GM12878 (cell line): ENCODE data around the gene ADAM33. TPM values are rescaled to one million over a fixed set of nuclear protein-coding genes. Genes with fewer than 3 reads are reported as not detected.

Experiments used
- ATAC-seq: fragments of 200-7000 bp; cut with Tn5 transposase; 3 replicates; pipeline ENCODE4 v1.9.1; 2020; ENCODE audit warnings: mild to moderate bottlenecking, moderate library complexity
- BruUV-seq: library from RNA; stranded (reverse); fragments of 400-500 nt; replicated peaks from 2 replicates; lab custom pipeline; 2021; lab: Mats Ljungman, UMichigan
- CTCF ChIA-PET: fragments of 300-600 bp; sonication (Branson Sonifier 250); formaldehyde crosslinking; extraction: SDS; loops from one replicate; lab custom pipeline; 2021; ENCODE audit warnings: inconsistent platforms; lab: Yijun Ruan, JAX
- POLR2A ChIA-PET: fragments of 350-600 bp; formaldehyde crosslinking; extraction: SDS; loops from one replicate; lab custom pipeline; 2021; ENCODE audit warnings: inconsistent platforms; lab: Charles Lee
- RAD21 ChIA-PET: fragments of 300-600 bp; sonication (Branson Sonifier 250); formaldehyde crosslinking; loops from one replicate; lab custom pipeline; 2023; ENCODE audit warnings: antibody characterized with exemption; ENCODE audit not compliant: unreplicated experiment; lab: Charles Lee
- SMC1A ChIA-PET: fragments of 300-600 bp; sonication (Branson Sonifier 250); formaldehyde crosslinking; loops from one replicate; lab custom pipeline; 2023; ENCODE audit not compliant: unreplicated experiment, uncharacterized antibody; lab: Charles Lee
- DNase-seq: peaks from one replicate; pipeline ENCODE4 v3.0.0-alpha.2; 2011; ENCODE audit warnings: low read depth, low spot score
- FAIRE-seq: peaks from 3 replicates; lab custom pipeline; 2011; peaks lifted over from hg19 to GRCh38; lab: Jason Lieb, UNC
- H2AFZ ChIP-seq: 2 replicates; pipeline ENCODE4 v1.6.0; 2011; ENCODE audit warnings: low read depth, low read length, control low read depth; ENCODE audit not compliant: control insufficient read depth
- H3K27ac ChIP-seq: 2 replicates; pipeline ENCODE4 v1.5.1; 2011; ENCODE audit warnings: control low read depth; ENCODE audit not compliant: control insufficient read depth, insufficient read depth
- H3K27me3 ChIP-seq, 2 experiments: replicated peaks in 1 of 2; 2 replicates each; pipeline versions ENCODE4 v1.6.0 to v1.6.1; 2011; ENCODE audit warnings: low read length in 1 of 2; ENCODE audit not compliant: control insufficient read depth in 2 of 2, insufficient read depth in 2 of 2
- H3K36me3 ChIP-seq, 2 experiments: 2 replicates each; pipeline ENCODE4 v1.5.1; 2011; ENCODE audit warnings: low read length in 1 of 2; ENCODE audit not compliant: control insufficient read depth in 2 of 2, insufficient read depth in 2 of 2
- H3K4me1 ChIP-seq: 2 replicates; pipeline ENCODE4 v1.6.1; 2011; ENCODE audit warnings: mild to moderate bottlenecking, low read length, moderate library complexity, mixed read lengths; ENCODE audit not compliant: control insufficient read depth, insufficient read depth
- H3K4me2 ChIP-seq: 2 replicates; pipeline ENCODE4 v1.6.0; 2011; ENCODE audit warnings: control low read depth; ENCODE audit not compliant: control insufficient read depth, insufficient read depth
- H3K4me3 ChIP-seq: fragments of 200-600 bp; sonication (generic); 2 replicates; pipeline ENCODE4 v1.5.1; 2016
- H3K79me2 ChIP-seq: 2 replicates; pipeline ENCODE4 v1.6.0; 2011; ENCODE audit warnings: low read length; ENCODE audit not compliant: control insufficient read depth, insufficient read depth
- H3K9ac ChIP-seq: 2 replicates; pipeline ENCODE4 v1.8.0; 2011; ENCODE audit warnings: low read length, control low read depth, mixed read lengths; ENCODE audit not compliant: control insufficient read depth, insufficient read depth
- H3K9me3 ChIP-seq: replicated peaks from 3 replicates; pipeline ENCODE4 v1.5.1; 2011; ENCODE audit warnings: mild to moderate bottlenecking, low read length; ENCODE audit not compliant: control insufficient read depth, insufficient read depth
- H4K20me1 ChIP-seq: 2 replicates; pipeline ENCODE4 v1.6.0; 2011; ENCODE audit not compliant: control insufficient read depth, insufficient read depth
- CHD1 ChIP-seq: IDR thresholded peaks from 2 replicates; pipeline ENCODE4 v1.6.1; 2012; ENCODE audit warnings: low read depth, low read length, improper control_type of control experiment
- CREM ChIP-seq: IDR thresholded peaks from 2 replicates; pipeline ENCODE4 v1.6.1; 2014; ENCODE audit warnings: antibody characterized with exemption, low read depth
- POLR2AphosphoS2 ChIP-seq: IDR thresholded peaks from 2 replicates; pipeline ENCODE4 v1.6.1; 2011; ENCODE audit warnings: low read depth, mild to moderate bottlenecking, low read length, improper control_type of control experiment, moderate library complexity
- SMAD5 ChIP-seq: IDR thresholded peaks from 2 replicates; pipeline ENCODE4 v1.6.1; 2016; ENCODE audit warnings: antibody characterized with exemption, low read depth
- SP1 ChIP-seq: IDR thresholded peaks from one replicate; pipeline ENCODE4 v1.6.1; 2011; ENCODE audit warnings: low read depth, low read length
- TCF12 ChIP-seq: IDR thresholded peaks from 2 replicates; pipeline ENCODE4 v1.6.1; 2011; ENCODE audit warnings: low read depth, mild to moderate bottlenecking, low read length
- TCF3 ChIP-seq: IDR thresholded peaks from 2 replicates; pipeline ENCODE4 v1.6.1; 2012; ENCODE audit warnings: low read depth, mild to moderate bottlenecking, low read length, borderline replicate concordance; ENCODE audit not compliant: insufficient read depth
- WGBS: methylation state at CpG from one replicate; pipeline ENCODE4 v1.1.6; 2016; ENCODE audit warnings: low lambda C conversion rate; ENCODE audit not compliant: insufficient replicate concordance, insufficient coverage; ENCODE audit errors: missing lambda C conversion rate; 5-methylcytosine and 5-hydroxymethylcytosine counted together
- in situ Hi-C: fragments of 300-500 bp; cut with MboI; formaldehyde crosslinking; loops from 9 replicates; pipeline ENCODE4 v1.14.3; 2018; ENCODE audit warnings: mixed read lengths
- intact Hi-C: fragments of 100-400 bp; cut with micrococcal nuclease; formaldehyde crosslinking; loops from one replicate; pipeline ENCODE4 v1.14.2; 2022; ENCODE audit not compliant: unreplicated experiment
- polyA plus RNA-seq, 11 experiments: library from polyadenylated mRNA; depleted of rRNA in 4 of 11; unstranded in 6 of 11; stranded (reverse) in 5 of 11; fragments of >200 nt; fragmentation: Nextera tagmentation in 4 of 11; fragmentation: Illumina TruSeq in 1 of 11; extraction: Ambion mirVana in 4 of 11; extraction: Trizol in 1 of 11; gene quantifications; 1 replicate in 1 of 11; 2 replicates in 10 of 11; pipeline versions ENCODE4 v1.2.1 to v1.2.3, GENCODE V29; 2011 to 2016; ENCODE audit warnings: inconsistent platforms in 2 of 11, missing spikeins in 2 of 11, low read depth in 1 of 11
- total RNA-seq, 4 experiments: library from RNA; depleted of rRNA in 3 of 4; stranded (reverse); fragments of >200 nt in 3 of 4; fragmentation: Illumina TruSeq in 1 of 4; extraction: Trizol in 1 of 4; gene quantifications; 2 replicates each; pipeline versions ENCODE4 v1.2.1 to v1.2.3, GENCODE V29; 2013 to 2021
- TF ChIP-seq, protein P1 (sequence below): fragments of 150-350 bp; IDR thresholded peaks from 2 replicates; pipeline ENCODE4 v1.6.1; 2016; ENCODE audit warnings: low read depth, low read length
- TF ChIP-seq, protein P2 (sequence below): IDR thresholded peaks from 2 replicates; pipeline ENCODE4 v1.6.1; 2012; ENCODE audit warnings: mild to moderate bottlenecking, low read depth, low read length
- TF ChIP-seq, protein P3 (sequence below): IDR thresholded peaks from 2 replicates; pipeline ENCODE4 v1.6.1; 2011; ENCODE audit warnings: borderline replicate concordance, low read depth, mild to moderate bottlenecking, moderate library complexity, low read length; ENCODE audit not compliant: insufficient read depth, poor library complexity, severe bottlenecking

ADAM33 gene
- total and polyA plus RNA-seq, 10 of the 15 experiments (the other 5 are each of a cell fraction or from before 2014, with no cell fraction given): not detected

GRCh38 chr20:3627476-3627875 is 54.3 kb downstream of the ADAM33 start:
- RAD21 ChIA-PET: no interaction called here
- BruUV-seq: no TSS peak
- Histone ChIP-seq H3K9me3 (no peaks in the 10 kb centered on the region), H3K27me3 (no peaks in the 10 kb centered on the region), H4K20me1 (no peaks in the 10 kb centered on the region), H3K4me2 (no peak overlapping the region), H3K4me3 (no peak overlapping the region), H3K4me1 (no peaks in the 10 kb centered on the region), H3K27ac (no peak overlapping the region), H3K79me2 (no peaks in the 10 kb centered on the region), H3K36me3 (peaks cover 0 to 4% of the 10 kb centered on the region in 2 experiments; a peak in 2 of 4 replicates), H2AFZ (no peak overlapping the region), H3K9ac (no peak overlapping the region)
- DNase-seq (no peak), ATAC-seq (no peak), FAIRE-seq (no peak)
- SMC1A ChIA-PET: no interaction called here
- POLR2A ChIA-PET: no interaction called here
- TF ChIP-seq CREM (no peak), SMAD5 (no peak)
- in situ Hi-C loops (no loop called here), intact Hi-C loops (no loop called here)
- 71% methylated on average over 2 of the region's 2 CpGs for WGBS
- CTCF ChIA-PET: interaction anchor here (1.8 kb wide), 1 partner anchor 16 kb away, joined by 4 read pairs; no protein-coding TSS in a partner anchor

DNA sequence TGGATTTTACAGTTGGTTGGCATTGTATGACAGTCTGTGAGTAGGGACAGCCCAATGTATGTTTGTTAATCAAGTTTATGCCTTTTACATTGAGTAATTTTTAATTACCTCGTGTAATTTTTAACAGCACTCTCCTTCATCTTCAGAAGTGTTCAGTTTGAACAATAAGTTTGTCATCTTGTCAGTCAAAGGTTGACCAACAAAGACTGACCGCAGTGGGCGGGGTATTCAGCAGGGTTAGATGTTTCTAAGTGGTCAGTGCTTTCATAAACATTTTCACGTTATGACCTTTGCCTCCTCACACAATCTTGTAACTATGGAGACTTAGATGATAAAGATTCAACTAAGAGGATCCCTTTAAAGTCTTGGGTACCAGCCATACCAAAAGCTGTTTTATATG is 59.4 kb downstream of the ADAM33 start:
- CTCF ChIA-PET: no interaction called here
- H3K4me2 ChIP-seq: no peak overlapping the region
- H3K9me3 ChIP-seq: no peaks in the 10 kb centered on the region
- no peaks in the 10 kb centered on the region for H4K20me1 ChIP-seq
- H3K79me2 ChIP-seq: no peaks in the 10 kb centered on the region
- FAIRE-seq: no peak
- no peaks in the 10 kb centered on the region for H3K27me3 ChIP-seq
- RAD21 ChIA-PET: no interaction called here
- POLR2A ChIA-PET: no interaction called here
- 99% methylated on average over 4 of the region's 4 CpGs for WGBS
- no peaks in the 10 kb centered on the region for H3K36me3 ChIP-seq
- H3K4me1 ChIP-seq: no peaks in the 10 kb centered on the region
- ATAC-seq: no peak
- no TSS peak for BruUV-seq
- no peak overlapping the region for H3K27ac ChIP-seq
- intact Hi-C loops (no loop called here), in situ Hi-C loops (no loop called here)
- SMC1A ChIA-PET: no interaction called here
- no peak for DNase-seq
- no peak overlapping the region for H2AFZ ChIP-seq
- H3K9ac ChIP-seq: no peak overlapping the region
- H3K4me3 ChIP-seq: no peak overlapping the region
- TF ChIP-seq, protein P1, sequence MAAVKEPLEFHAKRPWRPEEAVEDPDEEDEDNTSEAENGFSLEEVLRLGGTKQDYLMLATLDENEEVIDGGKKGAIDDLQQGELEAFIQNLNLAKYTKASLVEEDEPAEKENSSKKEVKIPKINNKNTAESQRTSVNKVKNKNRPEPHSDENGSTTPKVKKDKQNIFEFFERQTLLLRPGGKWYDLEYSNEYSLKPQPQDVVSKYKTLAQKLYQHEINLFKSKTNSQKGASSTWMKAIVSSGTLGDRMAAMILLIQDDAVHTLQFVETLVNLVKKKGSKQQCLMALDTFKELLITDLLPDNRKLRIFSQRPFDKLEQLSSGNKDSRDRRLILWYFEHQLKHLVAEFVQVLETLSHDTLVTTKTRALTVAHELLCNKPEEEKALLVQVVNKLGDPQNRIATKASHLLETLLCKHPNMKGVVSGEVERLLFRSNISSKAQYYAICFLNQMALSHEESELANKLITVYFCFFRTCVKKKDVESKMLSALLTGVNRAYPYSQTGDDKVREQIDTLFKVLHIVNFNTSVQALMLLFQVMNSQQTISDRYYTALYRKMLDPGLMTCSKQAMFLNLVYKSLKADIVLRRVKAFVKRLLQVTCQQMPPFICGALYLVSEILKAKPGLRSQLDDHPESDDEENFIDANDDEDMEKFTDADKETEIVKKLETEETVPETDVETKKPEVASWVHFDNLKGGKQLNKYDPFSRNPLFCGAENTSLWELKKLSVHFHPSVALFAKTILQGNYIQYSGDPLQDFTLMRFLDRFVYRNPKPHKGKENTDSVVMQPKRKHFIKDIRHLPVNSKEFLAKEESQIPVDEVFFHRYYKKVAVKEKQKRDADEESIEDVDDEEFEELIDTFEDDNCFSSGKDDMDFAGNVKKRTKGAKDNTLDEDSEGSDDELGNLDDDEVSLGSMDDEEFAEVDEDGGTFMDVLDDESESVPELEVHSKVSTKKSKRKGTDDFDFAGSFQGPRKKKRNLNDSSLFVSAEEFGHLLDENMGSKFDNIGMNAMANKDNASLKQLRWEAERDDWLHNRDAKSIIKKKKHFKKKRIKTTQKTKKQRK: no peak
- TF ChIP-seq, protein P2, sequence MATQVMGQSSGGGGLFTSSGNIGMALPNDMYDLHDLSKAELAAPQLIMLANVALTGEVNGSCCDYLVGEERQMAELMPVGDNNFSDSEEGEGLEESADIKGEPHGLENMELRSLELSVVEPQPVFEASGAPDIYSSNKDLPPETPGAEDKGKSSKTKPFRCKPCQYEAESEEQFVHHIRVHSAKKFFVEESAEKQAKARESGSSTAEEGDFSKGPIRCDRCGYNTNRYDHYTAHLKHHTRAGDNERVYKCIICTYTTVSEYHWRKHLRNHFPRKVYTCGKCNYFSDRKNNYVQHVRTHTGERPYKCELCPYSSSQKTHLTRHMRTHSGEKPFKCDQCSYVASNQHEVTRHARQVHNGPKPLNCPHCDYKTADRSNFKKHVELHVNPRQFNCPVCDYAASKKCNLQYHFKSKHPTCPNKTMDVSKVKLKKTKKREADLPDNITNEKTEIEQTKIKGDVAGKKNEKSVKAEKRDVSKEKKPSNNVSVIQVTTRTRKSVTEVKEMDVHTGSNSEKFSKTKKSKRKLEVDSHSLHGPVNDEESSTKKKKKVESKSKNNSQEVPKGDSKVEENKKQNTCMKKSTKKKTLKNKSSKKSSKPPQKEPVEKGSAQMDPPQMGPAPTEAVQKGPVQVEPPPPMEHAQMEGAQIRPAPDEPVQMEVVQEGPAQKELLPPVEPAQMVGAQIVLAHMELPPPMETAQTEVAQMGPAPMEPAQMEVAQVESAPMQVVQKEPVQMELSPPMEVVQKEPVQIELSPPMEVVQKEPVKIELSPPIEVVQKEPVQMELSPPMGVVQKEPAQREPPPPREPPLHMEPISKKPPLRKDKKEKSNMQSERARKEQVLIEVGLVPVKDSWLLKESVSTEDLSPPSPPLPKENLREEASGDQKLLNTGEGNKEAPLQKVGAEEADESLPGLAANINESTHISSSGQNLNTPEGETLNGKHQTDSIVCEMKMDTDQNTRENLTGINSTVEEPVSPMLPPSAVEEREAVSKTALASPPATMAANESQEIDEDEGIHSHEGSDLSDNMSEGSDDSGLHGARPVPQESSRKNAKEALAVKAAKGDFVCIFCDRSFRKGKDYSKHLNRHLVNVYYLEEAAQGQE: no peak
- TF ChIP-seq SP1 (no peak), POLR2AphosphoS2 (no peak), CHD1 (no peak), TCF3 (no peak), TCF12 (no peak)
- TF ChIP-seq, protein P3, sequence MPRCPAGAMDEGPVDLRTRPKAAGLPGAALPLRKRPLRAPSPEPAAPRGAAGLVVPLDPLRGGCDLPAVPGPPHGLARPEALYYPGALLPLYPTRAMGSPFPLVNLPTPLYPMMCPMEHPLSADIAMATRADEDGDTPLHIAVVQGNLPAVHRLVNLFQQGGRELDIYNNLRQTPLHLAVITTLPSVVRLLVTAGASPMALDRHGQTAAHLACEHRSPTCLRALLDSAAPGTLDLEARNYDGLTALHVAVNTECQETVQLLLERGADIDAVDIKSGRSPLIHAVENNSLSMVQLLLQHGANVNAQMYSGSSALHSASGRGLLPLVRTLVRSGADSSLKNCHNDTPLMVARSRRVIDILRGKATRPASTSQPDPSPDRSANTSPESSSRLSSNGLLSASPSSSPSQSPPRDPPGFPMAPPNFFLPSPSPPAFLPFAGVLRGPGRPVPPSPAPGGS: no peak
